ENCODE data around the gene TRPC4.

GRCh38 chr13:37910790-37911189, 41.2 kb upstream of the TRPC4 start:
- TF ChIP-seq CTCF (conservative IDR thresholded peaks at IDR 0.05; ENCODE audit: low read depth, low read length), result no peak
- no peak for TF ChIP-seq EZH2phosphoT487 (IDR thresholded peaks at IDR 0.05; ENCODE audit: borderline replicate concordance, low read length)
